AG09309 (cell line): ENCODE measurements around the gene TMEM204.

Experiments used
- DNase-seq: peaks from one replicate; pipeline ENCODE4 v3.0.0-alpha.2; 2010; ENCODE audit warnings: low read depth
- H3K4me3 ChIP-seq: 2 replicates; pipeline ENCODE4 v1.5.1; 2011; ENCODE audit warnings: mild to moderate bottlenecking, low read depth, low read length, moderate library complexity; ENCODE audit not compliant: control insufficient read depth
- CTCF ChIP-seq: IDR thresholded peaks from 2 replicates; pipeline ENCODE4 v1.5.1; 2011; ENCODE audit warnings: mild to moderate bottlenecking, low read depth, low read length, inconsistent platforms; ENCODE audit not compliant: insufficient read depth, control insufficient read depth; ENCODE audit errors: missing control alignments

Gene TMEM204

GRCh38 chr16:1532081-1532760 is 1.2 kb upstream of the TMEM204 start:
- no peak overlapping the region for H3K4me3 ChIP-seq
- no peak for TF ChIP-seq CTCF
- no peak for DNase-seq

GRCh38 chr16:1532771-1533170 is 695 bp upstream of the TMEM204 start:
- H3K4me3 ChIP-seq, result no peak overlapping the region
- TF ChIP-seq CTCF, result no peak
- DNase-seq, result no peak

- DNase-seq, result no peak
- TF ChIP-seq CTCF, result no peak
- H3K4me3 ChIP-seq, result peak overlapping the region; percentile 50
These were observed 855 bp downstream of the TMEM204 start for GRCh38 chr16:1534021-1535020.

- TF ChIP-seq CTCF, result no peak
- H3K4me3 ChIP-seq, result peak overlapping the region; percentile 50
- no peak for DNase-seq
These were observed 2.2 kb downstream of the TMEM204 start for GRCh38 chr16:1535391-1536291.

- TF ChIP-seq CTCF, result no peak
- H3K4me3 ChIP-seq, result no peak overlapping the region
These were observed 3.1 kb downstream of the TMEM204 start for GRCh38 chr16:1536601-1537000.

GRCh38 chr16:1537138-1537577 is 3.7 kb downstream of the TMEM204 start:
- H3K4me3 ChIP-seq, result no peak overlapping the region
- no peak for DNase-seq
- TF ChIP-seq CTCF, result no peak

More at GRCh38 chr16:1536601-1537000, 3.1 kb downstream of the TMEM204 start:
- DNase-seq, result no peak
